ENCODE measurements around the gene OR5K2. TPM values are rescaled to one million over a fixed set of nuclear protein-coding genes. Genes with fewer than 3 reads are reported as not detected.

OR5K2 gene
- total RNA-seq, 1 experiment from 2014 or later = not detected

- ATAC-seq (no peak), DNase-seq (ENCODE audit: low read depth, low spot score) (no peak)
- BruUV-seq (replicated peaks) = no TSS peak
- POLR2A ChIA-PET = no interaction called here
- Histone ChIP-seq H3K36me3 (ENCODE audit: control insufficient read depth, insufficient read depth, low read length) (no peaks in the 10 kb centered on the region), H3K4me3 (ENCODE audit: low read depth in 2 of 2, low read length in 2 of 2) (no peak overlapping the region), H3K4me1 (ENCODE audit: control insufficient read depth, insufficient read depth, low read length) (no peaks in the 10 kb centered on the region), H3K9me3 (ENCODE audit: control insufficient read depth, insufficient read depth, low read depth, low read length) (no peaks in the 10 kb centered on the region), H3K27me3 (ENCODE audit: control insufficient read depth, insufficient read depth, low read length) (no peaks in the 10 kb centered on the region), H3K27ac (ENCODE audit: low read length) (no peak overlapping the region)
- in situ Hi-C loops (cut with HindIII; ENCODE audit: low pct_unique_long_range_greater_than_20kb, low sequenced_read_pairs) = no loop called here
- no peak for TF ChIP-seq CTCF (IDR thresholded peaks at IDR 0.05)
- no peak for TF ChIP-seq POLR2AphosphoS5 (IDR thresholded peaks at IDR 0.05; ENCODE audit: low read depth, low read length)
- TF ChIP-seq TCF7L2 (IDR thresholded peaks at IDR 0.05; ENCODE audit: low read depth, low read length) = no peak
- TF ChIP-seq REST (IDR thresholded peaks at IDR 0.05; ENCODE audit: insufficient read depth in 1 of 2, low read depth in 2 of 2, low read length in 1 of 2) = no peak
- TF ChIP-seq SIN3A (IDR thresholded peaks at IDR 0.05; ENCODE audit: borderline replicate concordance, insufficient read depth, low read depth, low read length) = no peak
- intact Hi-C loops (cut with micrococcal nuclease; ENCODE audit: unreplicated experiment) = no loop called here
- CTCF ChIA-PET = no interaction called here
Observed at GRCh38 chr3:98482717-98483482, 14.6 kb upstream of the OR5K2 start.

GRCh38 chr3:98483626-98484025 is 13.9 kb upstream of the OR5K2 start:
- DNase-seq (ENCODE audit: low read depth, low spot score) = no peak
- H3K9me3 ChIP-seq (ENCODE audit: control insufficient read depth, insufficient read depth, low read depth, low read length) = no peaks in the 10 kb centered on the region
- no peak overlapping the region for H3K27ac ChIP-seq (ENCODE audit: low read length)
- H3K27me3 ChIP-seq (ENCODE audit: control insufficient read depth, insufficient read depth, low read length) = no peaks in the 10 kb centered on the region
- ChIA-PET CTCF (no interaction called here), POLR2A (no interaction called here)
- in situ Hi-C loops (cut with HindIII; ENCODE audit: low pct_unique_long_range_greater_than_20kb, low sequenced_read_pairs) (no loop called here), intact Hi-C loops (cut with micrococcal nuclease; ENCODE audit: unreplicated experiment) (no loop called here)
- no peaks in the 10 kb centered on the region for H3K4me1 ChIP-seq (ENCODE audit: control insufficient read depth, insufficient read depth, low read length)
- no peak overlapping the region for H3K4me3 ChIP-seq (ENCODE audit: low read depth in 2 of 2, low read length in 2 of 2)
- BruUV-seq (replicated peaks) = no TSS peak
- TF ChIP-seq POLR2AphosphoS5 (IDR thresholded peaks at IDR 0.05; ENCODE audit: low read depth, low read length) = no peak
- TF ChIP-seq REST (IDR thresholded peaks at IDR 0.05; ENCODE audit: insufficient read depth in 1 of 2, low read depth in 2 of 2, low read length in 1 of 2) = no peak
- TF ChIP-seq SIN3A (IDR thresholded peaks at IDR 0.05; ENCODE audit: borderline replicate concordance, insufficient read depth, low read depth, low read length) = no peak
- H3K36me3 ChIP-seq (ENCODE audit: control insufficient read depth, insufficient read depth, low read length) = no peaks in the 10 kb centered on the region
- no peak for ATAC-seq
